HG02642 (cell line): ENCODE data around the gene HOXA6.

Experiments used
- ATAC-seq: cut with Tn5 transposase; IDR thresholded peaks from one replicate; pipeline ENCODE4 v1.9.1; 2021; ENCODE audit warnings: mild to moderate bottlenecking; ENCODE audit not compliant: unreplicated experiment, poor library complexity

The HOXA6 gene

DNA sequence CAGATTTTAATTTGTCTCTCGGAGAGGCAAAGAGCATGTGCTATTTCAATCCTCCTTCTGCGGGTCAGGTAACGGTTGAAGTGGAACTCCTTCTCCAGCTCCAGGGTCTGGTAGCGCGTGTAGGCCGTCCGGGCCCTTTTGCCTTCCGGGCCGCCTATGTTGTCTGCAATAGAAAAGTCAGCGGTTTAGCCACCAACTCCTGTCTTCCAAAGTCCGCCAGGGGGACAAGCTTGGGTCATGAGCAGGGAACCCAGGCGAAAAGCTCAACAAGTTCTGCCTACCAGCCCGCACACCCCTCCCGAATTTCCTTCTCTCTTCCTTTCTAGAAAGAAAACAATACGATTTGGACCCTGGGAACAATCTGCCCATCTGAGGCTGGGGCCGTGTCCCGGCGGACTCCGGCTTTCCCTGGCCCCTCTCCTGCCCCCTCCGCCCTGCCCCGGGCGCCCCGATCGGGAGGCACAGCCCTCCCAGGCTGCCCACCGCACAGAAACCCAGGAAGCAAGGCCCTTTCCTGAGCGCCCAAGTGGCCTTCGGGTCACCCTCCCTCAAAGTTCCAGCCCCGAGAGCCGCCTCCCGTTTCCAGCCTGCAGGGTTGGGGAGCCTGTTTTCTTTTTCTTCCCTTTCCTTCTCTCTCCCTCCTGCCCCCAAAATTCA lies 5.5 kb downstream of the HOXA6 start:
- ATAC-seq = no peak

DNA sequence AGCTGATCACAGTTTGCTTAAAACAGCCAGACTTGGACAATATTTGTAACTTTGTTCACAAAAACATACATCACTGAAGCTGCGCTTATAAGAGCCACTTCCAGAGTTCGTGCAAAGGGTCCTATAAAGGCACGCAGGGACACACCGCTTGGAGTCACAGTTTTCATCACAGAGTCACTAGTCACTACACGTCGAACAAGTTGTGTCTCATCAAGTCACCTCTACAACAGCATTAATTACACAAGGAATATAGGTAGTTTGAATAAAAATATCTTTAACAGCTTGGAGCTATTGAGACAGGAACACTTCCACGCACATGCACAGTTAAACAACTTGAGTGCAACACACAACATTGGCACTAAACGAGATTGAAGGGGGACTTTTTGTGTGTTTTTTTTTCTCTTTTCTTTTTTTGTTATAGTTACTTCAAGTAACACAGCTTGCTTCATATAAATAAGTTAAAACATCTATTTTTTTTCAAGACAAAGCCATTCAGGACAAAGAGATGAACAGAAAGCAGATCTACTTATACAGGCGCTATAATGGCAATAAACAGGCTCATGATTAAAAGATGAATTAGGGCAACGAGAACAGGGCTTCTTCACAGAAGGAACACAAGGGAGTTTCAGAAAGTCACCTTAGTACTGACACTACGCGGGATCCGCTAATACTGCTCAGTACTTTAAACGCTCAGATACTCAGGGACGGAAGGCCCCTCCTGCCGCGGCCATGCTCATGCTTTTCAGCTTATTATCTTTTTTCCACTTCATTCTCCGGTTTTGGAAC lies 6.2 kb downstream of the HOXA6 start:
- ATAC-seq = no peak

DNA sequence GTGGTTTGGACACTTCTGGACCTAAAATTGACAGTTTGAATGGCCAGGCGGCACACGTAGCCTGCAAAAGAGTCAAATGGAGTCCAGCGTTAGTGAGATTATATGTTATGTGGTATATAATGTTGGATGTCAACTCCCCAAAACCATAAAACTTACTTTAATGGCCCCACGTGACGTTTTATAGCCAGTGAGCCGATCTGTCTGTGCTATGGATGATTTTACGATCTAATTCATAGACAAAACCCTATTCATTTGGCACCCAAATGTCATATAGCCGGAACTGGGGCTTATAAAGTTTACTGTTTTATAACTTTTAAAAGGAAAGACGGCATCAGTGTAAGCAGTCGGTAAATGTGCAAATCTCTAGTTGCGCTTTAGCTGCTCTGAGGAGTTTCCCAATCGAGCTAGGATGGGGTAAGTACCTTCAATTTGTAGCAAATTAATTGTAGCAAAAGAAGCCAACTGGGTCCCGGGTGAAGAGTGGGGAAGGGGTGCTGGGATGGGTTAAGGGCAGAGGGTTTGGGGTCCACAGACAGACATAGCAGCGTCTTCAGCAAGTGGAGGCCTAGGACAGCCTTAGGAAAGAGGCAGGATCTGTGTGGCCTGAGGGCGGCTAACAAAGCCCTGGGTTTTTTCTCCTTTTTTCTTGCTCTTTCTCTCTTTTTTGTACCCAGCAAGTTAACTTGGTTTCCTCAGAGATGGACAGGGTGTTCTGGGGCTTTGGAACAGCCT lies 7.3 kb downstream of the HOXA6 start:
- no peak for ATAC-seq

DNA sequence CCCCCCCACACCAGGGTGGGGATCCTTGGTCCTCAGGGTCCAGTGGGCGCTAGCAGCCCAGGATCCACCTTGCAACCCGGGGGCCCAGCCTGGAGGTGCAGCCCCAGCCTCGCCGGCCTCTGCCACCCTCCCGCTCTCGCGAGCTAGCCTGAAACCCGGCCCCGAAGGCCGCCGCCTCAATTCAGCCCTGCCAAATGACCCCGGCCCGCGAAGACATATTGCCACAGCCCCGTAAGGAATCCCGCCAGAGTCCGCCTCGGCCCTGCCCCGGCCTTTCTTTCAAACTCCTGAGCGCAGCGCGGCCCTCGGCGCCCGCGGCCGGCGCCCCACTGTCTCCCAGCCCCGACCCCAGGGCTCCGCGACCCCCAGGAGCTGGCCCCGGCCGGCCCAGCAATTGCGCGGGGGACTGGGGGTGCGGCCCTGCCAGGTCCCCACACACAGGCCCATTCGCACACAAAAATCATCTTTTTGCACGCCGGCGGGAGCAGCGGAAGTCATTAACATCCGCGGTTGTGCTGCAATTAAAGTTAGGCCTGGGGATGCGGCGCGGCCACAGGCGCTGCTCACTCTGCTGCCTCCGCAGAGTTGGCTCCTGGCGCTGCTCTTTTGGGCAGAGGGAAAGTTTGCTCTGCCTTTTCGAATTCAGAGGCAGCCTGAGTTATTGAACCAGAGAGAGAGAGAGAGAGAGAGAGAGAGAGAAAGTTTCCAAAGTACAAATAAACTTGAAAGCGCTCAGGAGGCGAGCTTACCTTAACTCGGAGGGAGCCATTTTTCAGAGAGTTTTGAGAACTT lies 8.0 kb downstream of the HOXA6 start:
- no peak for ATAC-seq

DNA sequence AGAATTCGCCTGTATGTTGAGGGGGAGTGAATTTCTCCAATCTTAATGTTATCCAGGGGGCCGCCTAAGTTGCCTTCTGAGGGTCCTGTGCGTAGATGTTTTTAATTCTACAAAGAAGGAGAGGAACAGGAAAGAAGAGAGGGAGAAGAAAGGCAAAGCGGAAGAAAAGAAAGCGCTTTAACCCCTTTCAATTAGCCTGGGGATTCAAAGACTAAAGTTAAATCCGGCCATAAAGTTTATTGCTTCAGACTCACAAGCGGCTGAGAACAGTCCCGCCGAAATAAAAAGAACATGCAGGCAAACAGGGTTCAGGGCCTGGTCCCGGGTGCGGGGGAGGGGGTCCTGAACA lies 8.6 kb downstream of the HOXA6 start:
- no peak for ATAC-seq

DNA sequence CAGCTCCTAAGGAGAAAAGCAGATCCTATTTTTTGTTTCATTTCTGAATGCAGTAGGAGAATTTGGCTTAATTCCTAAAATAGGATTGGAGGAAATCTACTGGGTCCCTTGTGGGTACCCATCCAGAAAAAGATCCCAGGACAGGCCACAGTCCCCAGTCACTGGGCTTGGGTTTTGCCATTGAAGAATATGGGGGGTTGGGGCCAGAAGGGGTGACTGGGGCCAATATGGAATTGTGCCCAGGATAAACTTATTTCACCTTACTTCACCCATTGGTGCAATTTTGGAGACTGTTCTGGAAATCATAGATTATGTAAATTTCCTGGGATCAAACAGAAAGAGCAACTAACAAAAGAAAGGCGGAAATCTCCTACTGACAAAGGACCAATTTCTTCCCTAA lies 9.1 kb downstream of the HOXA6 start:
- no peak for ATAC-seq

DNA sequence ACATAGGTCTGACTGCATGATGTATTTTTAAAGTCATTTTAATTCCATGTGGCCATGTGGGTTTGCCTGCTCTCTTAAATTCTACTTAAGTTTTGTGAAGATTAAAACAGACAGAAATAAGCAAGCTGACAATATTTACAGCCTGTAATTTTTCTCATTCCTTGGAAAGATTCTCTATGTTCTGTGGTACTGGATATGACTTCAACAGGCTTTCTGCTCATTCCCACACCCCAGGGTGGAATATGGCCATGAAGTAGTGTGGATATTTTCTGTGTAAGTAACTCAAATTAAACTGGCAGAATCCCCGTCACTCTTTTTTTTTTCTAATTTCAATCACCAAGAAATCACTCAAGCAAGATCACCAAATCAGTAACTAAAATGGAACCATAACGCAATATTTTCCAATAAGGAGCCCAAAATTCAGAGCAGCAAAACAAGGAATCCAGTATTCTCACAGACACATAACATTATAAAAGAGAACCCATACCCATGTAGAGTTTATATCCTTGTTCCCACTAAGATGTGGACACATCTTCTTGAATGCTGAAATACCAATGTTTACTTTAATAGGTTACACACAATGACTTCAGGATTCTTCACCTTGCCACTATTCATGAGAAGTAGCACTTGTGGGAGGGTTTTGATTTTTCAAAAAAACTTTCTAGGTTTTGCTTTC lies 9.8 kb downstream of the HOXA6 start:
- no peak for ATAC-seq

DNA sequence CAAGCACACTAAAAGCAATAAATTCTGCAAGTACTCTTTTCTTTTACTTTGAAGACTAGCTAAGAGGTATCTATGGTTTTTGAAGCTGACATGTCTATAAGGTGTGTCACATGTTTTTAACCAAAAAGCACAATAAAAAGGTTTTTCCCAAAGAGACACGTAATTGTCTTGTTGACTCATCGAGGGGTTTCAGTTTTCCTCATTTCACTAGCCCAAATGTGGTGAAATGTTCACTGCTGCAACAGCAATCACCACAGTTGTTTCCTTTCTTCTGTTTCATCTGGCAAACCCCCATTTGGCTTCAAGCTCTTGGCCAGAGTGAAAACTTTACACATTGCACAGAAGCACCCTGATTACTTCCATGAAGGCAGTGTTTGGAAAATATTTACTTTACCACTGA lies 13.2 kb downstream of the HOXA6 start:
- ATAC-seq = no peak

DNA sequence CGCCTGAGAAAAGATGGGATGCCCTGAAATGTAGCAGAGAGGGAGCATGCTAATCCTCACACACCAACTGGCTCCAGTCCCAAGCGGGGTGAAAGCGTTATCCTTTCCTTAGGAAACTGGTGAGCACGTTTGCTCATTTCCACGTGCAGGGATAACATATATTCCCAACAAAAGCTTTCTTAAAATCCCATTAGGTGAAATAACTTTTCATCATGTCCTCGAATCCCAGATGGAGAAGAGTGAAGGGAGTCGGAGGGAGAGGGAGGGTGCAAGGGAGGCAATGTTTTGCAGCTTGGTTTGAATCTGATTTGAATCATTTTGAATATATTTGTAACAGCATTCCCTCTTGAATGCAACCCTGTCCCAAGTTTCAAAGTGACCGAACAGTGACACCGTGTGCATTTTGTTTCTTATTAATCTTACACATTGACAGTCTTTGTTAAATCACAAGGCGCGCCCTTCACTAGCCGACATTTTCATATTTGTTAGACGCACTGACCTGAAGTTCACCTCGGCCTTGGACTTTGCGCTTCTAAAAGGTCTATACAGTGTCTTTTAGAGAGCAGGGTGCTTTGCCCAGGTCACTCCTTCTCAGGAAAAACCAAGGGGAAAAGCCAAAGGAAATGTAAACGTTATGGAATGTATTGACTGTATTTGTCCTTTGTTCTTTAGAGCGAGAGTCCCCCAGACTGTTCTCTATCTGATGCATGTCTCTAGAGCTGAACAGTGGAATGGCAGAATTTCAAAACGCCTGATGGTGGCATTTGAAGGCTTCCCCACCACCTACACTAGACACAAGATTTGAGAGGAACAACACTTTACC lies 14.0 kb downstream of the HOXA6 start:
- ATAC-seq = no peak

- ATAC-seq = no peak
These were observed 14.6 kb downstream of the HOXA6 start for GRCh38 chr7:27132978-27133377.

GRCh38 chr7:27132214-27132613 lies 15.4 kb downstream of the HOXA6 start:
- ATAC-seq = no peak

GRCh38 chr7:27131390-27131819 lies 16.2 kb downstream of the HOXA6 start:
- ATAC-seq = no peak

GRCh38 chr7:27130540-27131389 lies 16.8 kb downstream of the HOXA6 start, which contains the start of gene HOXA4:
Gene HOXA4, minus strand, starts transcription at chr7:27130757. Its CDS starts 24 bp downstream, at chr7:27130733.
- ATAC-seq = no peak

DNA sequence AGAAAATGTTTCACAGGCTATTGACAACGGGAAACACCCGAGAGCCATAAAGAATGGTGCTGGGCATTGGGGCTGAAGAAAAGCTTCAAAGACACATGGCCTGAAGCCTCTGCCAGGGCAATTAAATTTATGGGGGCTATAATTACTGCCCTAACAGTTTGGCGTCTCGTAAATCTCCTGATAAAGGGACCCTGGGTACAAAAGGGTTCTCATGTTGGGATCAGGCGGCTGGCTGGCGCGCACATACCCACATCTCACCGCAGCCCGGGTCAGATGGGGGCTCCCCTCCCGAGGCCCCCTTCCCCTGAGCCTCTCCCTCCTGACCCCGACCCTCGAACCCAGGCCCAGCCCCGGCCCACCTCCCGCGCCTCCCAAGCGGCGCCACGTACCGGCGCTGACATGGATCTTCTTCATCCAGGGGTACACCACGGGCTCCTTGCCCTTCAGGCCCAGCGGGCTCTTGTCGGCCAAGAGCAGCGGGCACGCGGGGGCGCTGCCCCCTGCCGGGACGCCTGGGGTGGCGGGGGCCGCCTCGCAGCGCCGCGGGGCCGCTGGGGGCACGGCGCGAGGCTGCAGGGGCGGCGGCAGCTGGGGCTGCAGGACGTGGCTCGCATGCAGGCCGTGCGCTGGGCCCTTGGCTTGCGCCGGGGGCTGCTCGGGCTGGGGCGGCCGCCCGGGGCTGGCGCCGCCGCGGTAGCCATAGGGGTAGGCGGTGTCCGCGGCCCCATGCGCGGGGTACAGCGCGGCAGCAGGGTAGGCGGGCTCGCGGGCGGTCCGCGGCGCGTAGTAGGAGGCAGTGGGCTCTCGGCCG lies 17.6 kb downstream of the HOXA6 start:
- no peak for ATAC-seq

DNA sequence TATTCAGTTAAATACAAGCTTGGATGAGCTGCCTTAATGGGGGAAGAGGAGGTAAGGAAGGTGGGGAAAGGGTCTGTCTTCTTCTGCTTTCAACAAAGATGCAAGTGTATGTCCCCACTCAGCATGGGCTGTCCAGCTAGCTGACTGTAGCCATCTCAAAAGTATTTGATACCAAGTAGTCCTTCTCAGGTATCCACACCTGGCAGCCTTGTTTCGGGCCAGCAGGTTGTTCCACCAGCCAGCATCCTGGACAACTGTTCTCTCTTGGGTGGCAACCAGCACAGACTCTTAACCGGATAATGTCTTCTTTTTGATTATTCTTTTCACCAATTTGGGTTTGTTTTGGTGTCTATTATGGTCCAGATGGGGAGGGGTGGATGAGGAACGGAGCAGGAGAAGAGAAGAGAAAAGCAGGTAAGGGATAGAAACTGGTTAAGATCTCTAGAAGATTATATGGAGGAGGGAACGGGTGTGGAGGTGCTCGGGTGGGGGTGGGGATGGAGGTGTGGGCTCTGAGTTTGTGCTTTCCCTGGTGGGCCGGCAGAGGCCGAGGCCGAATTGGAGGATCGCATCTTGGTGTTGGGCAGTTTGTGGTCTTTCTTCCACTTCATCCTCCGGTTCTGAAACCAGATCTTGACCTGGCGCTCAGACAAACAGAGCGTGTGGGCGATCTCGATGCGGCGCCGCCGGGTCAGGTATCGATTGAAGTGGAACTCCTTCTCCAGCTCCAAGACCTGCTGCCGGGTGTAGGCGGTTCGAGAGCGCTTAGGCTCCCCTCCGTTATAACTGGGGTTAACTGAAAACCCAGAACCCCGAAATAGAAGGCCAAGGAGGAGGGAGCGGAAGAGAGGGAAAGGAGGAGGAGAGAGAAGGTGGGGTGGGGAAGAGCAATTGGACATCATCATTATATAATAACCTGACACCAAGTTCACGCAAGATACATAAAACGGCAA lies 18.5 kb downstream of the HOXA6 start:
- ATAC-seq = no peak

DNA sequence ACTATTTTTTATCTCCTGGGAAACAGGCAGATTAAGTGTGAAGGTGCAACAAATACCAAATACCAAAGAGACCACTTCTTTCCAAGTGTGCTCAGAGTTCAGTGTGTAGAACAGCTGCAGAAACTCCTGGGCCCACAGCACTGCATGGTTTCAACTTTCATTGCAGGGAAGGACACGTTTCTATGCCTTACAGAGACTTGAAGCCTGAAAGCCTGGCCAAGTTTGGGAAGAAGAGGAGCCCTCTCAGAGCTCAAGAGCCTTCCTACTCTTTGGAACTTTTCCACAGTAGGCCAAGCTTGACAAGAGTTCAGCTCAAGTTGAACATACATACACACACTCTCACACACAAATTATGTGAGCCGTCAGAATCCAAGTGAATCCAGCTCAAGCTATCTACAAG lies 19.5 kb downstream of the HOXA6 start:
- ATAC-seq = no peak
